Vein endothelial cell (primary cell): Measurements from ENCODE around the gene RAN. TPM values are rescaled to one million over a fixed set of nuclear protein-coding genes. Genes with fewer than 3 reads are reported as not detected.

Source experiments
- small RNA-seq: library from RNA; depleted of rRNA; stranded (forward); fragments of <200 nt; gene quantifications from one replicate; pipeline ENCODE3, GENCODE V24; 2012
- total RNA-seq: library from RNA; depleted of rRNA; stranded (reverse); fragments of >200 nt; gene quantifications from 2 replicates; pipeline ENCODE4 v1.2.3, GENCODE V29; 2012

Gene RAN
- 627 and 840 TPM in 2 replicates for total RNA-seq

GRCh38 chr12:130871286-130872178 lies at the start of gene RAN:
Gene RAN (plus strand): TSS chr12:130872066. CDS start chr12:130872594, 528 bp downstream.

GRCh38 chr12:130838951-130839769 lies 32.7 kb upstream of the RAN start, which contains the start of gene STX2:
Gene STX2 (minus strand): TSS chr12:130839250. CDS start chr12:130839099, 151 bp downstream.

Small RNAs within 50 kb of the gene (small RNA-seq; reads per million reads assigned to genes)
- gene RF00019 (not detected), gene RNU6-1077P (not detected)

Other genes starting within 250 kb of the RAN start
- not detected in 2 replicates for gene RIMBP2, start 155.8 kb upstream of the RAN start, total RNA-seq
- 21.2 and 37.1 TPM in 2 replicates for gene STX2, start 32.8 kb upstream of the RAN start, total RNA-seq
- gene ADGRD1, start 81.8 kb downstream of the RAN start, total RNA-seq: not detected in 2 replicates